ENCODE measurements around the gene DENND5A. TPM values are rescaled to one million over a fixed set of nuclear protein-coding genes. Genes with fewer than 3 reads are reported as not detected.

DENND5A gene
- total RNA-seq, 1 donor from 2014 or later, result 52.7 TPM

GRCh38 chr11:9141186-9141585 lies 124.0 kb downstream of the DENND5A start:
- H3K27me3 ChIP-seq (ENCODE audit: control insufficient read depth, insufficient read depth, low read length), result no peaks in the 10 kb centered on the region
- H3K4me3 ChIP-seq (ENCODE audit: low read depth, low read length), result no peak overlapping the region
- no peak for DNase-seq (ENCODE audit: low read depth)
- no peak for TF ChIP-seq CTCF (IDR thresholded peaks at IDR 0.05; ENCODE audit: insufficient read depth, low read length, poor library complexity, severe bottlenecking)
- peaks cover 5% of the 10 kb centered on the region for H3K36me3 ChIP-seq (ENCODE audit: control insufficient read depth, insufficient read depth, low read length)

- Histone ChIP-seq H3K36me3 (ENCODE audit: control insufficient read depth, insufficient read depth, low read length) (peaks cover 5% of the 10 kb centered on the region), H3K4me3 (ENCODE audit: low read depth, low read length) (no peak overlapping the region), H3K27me3 (ENCODE audit: control insufficient read depth, insufficient read depth, low read length) (no peaks in the 10 kb centered on the region)
- TF ChIP-seq CTCF (IDR thresholded peaks at IDR 0.05; ENCODE audit: insufficient read depth, low read length, poor library complexity, severe bottlenecking), result no peak
- DNase-seq (ENCODE audit: low read depth), result no peak
These were observed 125.4 kb downstream of the DENND5A start for GRCh38 chr11:9139628-9140357.

DNA sequence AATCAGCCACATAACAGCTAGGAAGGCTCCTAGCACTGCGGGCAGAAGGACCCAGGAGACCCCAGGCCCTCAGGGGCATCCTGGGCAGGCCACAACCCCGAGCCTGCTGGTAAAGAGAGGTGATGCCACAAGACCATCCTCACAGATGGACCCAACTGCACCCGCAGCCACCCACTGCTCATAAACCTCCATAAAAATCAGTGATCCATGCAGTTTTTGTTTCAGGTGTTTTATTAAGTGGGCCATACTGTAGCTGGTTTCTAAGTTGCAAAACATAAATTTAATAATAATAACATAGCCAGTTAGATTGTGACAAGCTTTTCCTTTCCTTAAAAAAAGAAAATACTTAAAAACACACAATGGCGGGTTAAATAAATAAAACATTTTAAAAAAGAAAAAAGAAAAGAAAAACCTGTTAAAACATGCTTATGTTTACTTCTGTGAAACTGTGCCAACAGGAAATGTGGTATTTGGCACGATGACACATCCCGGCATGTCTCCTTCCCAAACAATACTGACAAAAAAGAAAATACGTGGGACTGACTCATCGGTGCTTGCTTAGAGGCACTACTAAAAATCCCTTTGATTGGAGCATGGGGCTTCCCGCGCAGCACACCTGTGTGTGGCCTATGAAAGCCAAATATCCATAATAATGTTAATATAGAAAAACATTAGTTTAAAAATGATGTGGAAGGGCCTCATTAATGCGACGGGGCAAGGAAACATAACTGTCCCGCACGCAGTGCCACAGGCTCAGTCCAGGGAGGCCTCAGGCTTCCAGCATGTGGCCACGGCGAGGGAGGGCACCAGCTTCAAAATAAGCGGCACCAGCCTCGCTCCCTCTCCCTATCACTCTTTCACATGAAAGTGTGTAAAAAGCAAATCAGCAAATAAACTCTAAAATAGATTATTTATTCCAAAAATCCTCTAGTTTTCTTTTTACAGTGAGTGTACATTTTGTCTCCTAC lies 126.3 kb downstream of the DENND5A start:
- Histone ChIP-seq H3K27me3 (ENCODE audit: control insufficient read depth, insufficient read depth, low read length) (no peaks in the 10 kb centered on the region), H3K36me3 (ENCODE audit: control insufficient read depth, insufficient read depth, low read length) (peaks cover 6% of the 10 kb centered on the region), H3K4me3 (ENCODE audit: low read depth, low read length) (no peak overlapping the region)
- no peak for TF ChIP-seq CTCF (IDR thresholded peaks at IDR 0.05; ENCODE audit: insufficient read depth, low read length, poor library complexity, severe bottlenecking)
- peak; percentile 86 for DNase-seq (ENCODE audit: low read depth)

- no peak for TF ChIP-seq CTCF (IDR thresholded peaks at IDR 0.05; ENCODE audit: insufficient read depth, low read length, poor library complexity, severe bottlenecking)
- Histone ChIP-seq H3K36me3 (ENCODE audit: control insufficient read depth, insufficient read depth, low read length) (peaks cover 6% of the 10 kb centered on the region), H3K27me3 (ENCODE audit: control insufficient read depth, insufficient read depth, low read length) (no peaks in the 10 kb centered on the region), H3K4me3 (ENCODE audit: low read depth, low read length) (no peak overlapping the region)
- DNase-seq (ENCODE audit: low read depth), result no peak
These were observed 127.1 kb downstream of the DENND5A start for GRCh38 chr11:9138133-9138453.

GRCh38 chr11:9137293-9138132 lies 127.6 kb downstream of the DENND5A start:
- no peak overlapping the region for H3K4me3 ChIP-seq (ENCODE audit: low read depth, low read length)
- no peak for DNase-seq (ENCODE audit: low read depth)
- peaks cover 6% of the 10 kb centered on the region for H3K36me3 ChIP-seq (ENCODE audit: control insufficient read depth, insufficient read depth, low read length)
- no peaks in the 10 kb centered on the region for H3K27me3 ChIP-seq (ENCODE audit: control insufficient read depth, insufficient read depth, low read length)
- peak; percentile 99 for TF ChIP-seq CTCF (IDR thresholded peaks at IDR 0.05; ENCODE audit: insufficient read depth, low read length, poor library complexity, severe bottlenecking)
